ENCODE results near the gene IFITM2.
"Not testable (repeated sequence)": the region's sequence is repeated elsewhere in the genome, so short reads cannot be mapped to it uniquely, and the experiment has no call there.

DNA sequence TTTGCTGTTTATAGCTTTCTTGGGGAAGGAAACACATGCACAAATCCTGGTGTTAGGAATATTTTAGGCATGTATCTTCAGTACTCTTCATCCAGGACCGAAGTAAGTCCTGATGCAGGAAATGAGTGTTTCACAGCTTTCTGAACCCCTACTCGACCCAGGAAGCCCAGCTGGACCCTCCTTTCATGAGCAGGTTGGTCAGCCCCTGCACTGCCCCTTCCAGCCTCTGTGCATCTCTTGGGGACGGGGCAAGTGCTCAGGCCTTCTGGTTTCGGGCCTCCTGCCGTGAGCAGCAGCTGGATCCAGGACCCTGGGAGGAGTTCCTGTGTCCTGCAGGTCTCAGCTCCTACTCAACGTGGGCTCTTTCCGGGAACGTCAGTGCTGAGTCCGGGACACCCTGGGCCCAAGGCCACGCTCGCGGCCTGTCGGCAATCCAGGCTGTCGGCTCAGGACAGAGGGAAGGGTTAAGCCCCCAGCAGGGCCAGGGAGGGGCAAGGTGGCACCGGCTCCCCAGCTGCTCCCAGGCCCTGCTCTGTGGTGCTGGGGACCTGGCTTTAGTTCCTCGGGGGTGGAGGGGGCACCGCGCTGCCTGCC, 2.5 kb downstream of the IFITM2 start:
- TF ChIP-seq POLR2AphosphoS5 (IDR thresholded peaks at IDR 0.05; ENCODE audit: low read depth); JUNB (IDR thresholded peaks at IDR 0.05; ENCODE audit: unreplicated experiment); EZH2phosphoT487 (IDR thresholded peaks at IDR 0.05; ENCODE audit: unreplicated experiment); EZH2 (IDR thresholded peaks at IDR 0.05; ENCODE audit: low read depth, unreplicated experiment); CREB1 (CRISPR knock-in tag; IDR thresholded peaks at IDR 0.05; ENCODE audit: low read depth): not testable (repeated sequence)
- TF ChIP-seq, protein P1, sequence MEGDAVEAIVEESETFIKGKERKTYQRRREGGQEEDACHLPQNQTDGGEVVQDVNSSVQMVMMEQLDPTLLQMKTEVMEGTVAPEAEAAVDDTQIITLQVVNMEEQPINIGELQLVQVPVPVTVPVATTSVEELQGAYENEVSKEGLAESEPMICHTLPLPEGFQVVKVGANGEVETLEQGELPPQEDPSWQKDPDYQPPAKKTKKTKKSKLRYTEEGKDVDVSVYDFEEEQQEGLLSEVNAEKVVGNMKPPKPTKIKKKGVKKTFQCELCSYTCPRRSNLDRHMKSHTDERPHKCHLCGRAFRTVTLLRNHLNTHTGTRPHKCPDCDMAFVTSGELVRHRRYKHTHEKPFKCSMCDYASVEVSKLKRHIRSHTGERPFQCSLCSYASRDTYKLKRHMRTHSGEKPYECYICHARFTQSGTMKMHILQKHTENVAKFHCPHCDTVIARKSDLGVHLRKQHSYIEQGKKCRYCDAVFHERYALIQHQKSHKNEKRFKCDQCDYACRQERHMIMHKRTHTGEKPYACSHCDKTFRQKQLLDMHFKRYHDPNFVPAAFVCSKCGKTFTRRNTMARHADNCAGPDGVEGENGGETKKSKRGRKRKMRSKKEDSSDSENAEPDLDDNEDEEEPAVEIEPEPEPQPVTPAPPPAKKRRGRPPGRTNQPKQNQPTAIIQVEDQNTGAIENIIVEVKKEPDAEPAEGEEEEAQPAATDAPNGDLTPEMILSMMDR (conservative IDR thresholded peaks at IDR 0.05; ENCODE audit: low read depth in 2 of 2): not testable (repeated sequence)
- TF ChIP-seq, protein P2, sequence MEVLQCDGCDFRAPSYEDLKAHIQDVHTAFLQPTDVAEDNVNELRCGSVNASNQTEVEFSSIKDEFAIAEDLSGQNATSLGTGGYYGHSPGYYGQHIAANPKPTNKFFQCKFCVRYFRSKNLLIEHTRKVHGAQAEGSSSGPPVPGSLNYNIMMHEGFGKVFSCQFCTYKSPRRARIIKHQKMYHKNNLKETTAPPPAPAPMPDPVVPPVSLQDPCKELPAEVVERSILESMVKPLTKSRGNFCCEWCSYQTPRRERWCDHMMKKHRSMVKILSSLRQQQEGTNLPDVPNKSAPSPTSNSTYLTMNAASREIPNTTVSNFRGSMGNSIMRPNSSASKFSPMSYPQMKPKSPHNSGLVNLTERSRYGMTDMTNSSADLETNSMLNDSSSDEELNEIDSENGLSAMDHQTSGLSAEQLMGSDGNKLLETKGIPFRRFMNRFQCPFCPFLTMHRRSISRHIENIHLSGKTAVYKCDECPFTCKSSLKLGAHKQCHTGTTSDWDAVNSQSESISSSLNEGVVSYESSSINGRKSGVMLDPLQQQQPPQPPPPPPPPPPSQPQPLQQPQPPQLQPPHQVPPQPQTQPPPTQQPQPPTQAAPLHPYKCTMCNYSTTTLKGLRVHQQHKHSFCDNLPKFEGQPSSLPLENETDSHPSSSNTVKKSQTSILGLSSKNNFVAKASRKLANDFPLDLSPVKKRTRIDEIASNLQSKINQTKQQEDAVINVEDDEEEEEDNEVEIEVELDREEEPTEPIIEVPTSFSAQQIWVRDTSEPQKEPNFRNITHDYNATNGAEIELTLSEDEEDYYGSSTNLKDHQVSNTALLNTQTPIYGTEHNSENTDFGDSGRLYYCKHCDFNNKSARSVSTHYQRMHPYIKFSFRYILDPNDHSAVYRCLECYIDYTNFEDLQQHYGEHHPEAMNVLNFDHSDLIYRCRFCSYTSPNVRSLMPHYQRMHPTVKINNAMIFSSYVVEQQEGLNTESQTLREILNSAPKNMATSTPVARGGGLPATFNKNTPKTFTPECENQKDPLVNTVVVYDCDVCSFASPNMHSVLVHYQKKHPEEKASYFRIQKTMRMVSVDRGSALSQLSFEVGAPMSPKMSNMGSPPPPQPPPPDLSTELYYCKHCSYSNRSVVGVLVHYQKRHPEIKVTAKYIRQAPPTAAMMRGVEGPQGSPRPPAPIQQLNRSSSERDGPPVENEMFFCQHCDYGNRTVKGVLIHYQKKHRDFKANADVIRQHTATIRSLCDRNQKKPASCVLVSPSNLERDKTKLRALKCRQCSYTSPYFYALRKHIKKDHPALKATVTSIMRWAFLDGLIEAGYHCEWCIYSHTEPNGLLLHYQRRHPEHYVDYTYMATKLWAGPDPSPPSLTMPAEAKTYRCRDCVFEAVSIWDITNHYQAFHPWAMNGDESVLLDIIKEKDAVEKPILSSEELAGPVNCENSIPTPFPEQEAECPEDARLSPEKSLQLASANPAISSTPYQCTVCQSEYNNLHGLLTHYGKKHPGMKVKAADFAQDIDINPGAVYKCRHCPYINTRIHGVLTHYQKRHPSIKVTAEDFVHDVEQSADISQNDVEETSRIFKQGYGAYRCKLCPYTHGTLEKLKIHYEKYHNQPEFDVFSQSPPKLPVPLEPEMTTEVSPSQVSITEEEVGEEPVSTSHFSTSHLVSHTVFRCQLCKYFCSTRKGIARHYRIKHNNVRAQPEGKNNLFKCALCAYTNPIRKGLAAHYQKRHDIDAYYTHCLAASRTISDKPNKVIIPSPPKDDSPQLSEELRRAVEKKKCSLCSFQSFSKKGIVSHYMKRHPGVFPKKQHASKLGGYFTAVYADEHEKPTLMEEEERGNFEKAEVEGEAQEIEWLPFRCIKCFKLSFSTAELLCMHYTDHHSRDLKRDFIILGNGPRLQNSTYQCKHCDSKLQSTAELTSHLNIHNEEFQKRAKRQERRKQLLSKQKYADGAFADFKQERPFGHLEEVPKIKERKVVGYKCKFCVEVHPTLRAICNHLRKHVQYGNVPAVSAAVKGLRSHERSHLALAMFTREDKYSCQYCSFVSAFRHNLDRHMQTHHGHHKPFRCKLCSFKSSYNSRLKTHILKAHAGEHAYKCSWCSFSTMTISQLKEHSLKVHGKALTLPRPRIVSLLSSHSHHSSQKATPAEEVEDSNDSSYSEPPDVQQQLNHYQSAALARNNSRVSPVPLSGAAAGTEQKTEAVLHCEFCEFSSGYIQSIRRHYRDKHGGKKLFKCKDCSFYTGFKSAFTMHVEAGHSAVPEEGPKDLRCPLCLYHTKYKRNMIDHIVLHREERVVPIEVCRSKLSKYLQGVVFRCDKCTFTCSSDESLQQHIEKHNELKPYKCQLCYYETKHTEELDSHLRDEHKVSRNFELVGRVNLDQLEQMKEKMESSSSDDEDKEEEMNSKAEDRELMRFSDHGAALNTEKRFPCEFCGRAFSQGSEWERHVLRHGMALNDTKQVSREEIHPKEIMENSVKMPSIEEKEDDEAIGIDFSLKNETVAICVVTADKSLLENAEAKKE (CRISPR knock-in tag; IDR thresholded peaks at IDR 0.05): not testable (repeated sequence)
- TF ChIP-seq, protein P3, sequence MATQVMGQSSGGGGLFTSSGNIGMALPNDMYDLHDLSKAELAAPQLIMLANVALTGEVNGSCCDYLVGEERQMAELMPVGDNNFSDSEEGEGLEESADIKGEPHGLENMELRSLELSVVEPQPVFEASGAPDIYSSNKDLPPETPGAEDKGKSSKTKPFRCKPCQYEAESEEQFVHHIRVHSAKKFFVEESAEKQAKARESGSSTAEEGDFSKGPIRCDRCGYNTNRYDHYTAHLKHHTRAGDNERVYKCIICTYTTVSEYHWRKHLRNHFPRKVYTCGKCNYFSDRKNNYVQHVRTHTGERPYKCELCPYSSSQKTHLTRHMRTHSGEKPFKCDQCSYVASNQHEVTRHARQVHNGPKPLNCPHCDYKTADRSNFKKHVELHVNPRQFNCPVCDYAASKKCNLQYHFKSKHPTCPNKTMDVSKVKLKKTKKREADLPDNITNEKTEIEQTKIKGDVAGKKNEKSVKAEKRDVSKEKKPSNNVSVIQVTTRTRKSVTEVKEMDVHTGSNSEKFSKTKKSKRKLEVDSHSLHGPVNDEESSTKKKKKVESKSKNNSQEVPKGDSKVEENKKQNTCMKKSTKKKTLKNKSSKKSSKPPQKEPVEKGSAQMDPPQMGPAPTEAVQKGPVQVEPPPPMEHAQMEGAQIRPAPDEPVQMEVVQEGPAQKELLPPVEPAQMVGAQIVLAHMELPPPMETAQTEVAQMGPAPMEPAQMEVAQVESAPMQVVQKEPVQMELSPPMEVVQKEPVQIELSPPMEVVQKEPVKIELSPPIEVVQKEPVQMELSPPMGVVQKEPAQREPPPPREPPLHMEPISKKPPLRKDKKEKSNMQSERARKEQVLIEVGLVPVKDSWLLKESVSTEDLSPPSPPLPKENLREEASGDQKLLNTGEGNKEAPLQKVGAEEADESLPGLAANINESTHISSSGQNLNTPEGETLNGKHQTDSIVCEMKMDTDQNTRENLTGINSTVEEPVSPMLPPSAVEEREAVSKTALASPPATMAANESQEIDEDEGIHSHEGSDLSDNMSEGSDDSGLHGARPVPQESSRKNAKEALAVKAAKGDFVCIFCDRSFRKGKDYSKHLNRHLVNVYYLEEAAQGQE (IDR thresholded peaks at IDR 0.05; ENCODE audit: unreplicated experiment): not testable (repeated sequence)
